Panc1 (cell line): Measurements from ENCODE around the gene FAHD1.

Experiments
- POLR2AphosphoS5 ChIP-seq: IDR thresholded peaks from 2 replicates; pipeline ENCODE4 v1.6.1; 2012; ENCODE audit warnings: mild to moderate bottlenecking, low read depth, low read length, moderate library complexity
- SIN3A ChIP-seq: IDR thresholded peaks from 2 replicates; pipeline ENCODE4 v1.6.1; 2012; ENCODE audit warnings: low read depth, mild to moderate bottlenecking, low read length, moderate library complexity, borderline replicate concordance; ENCODE audit not compliant: insufficient read depth
- TCF7L2 ChIP-seq: IDR thresholded peaks from 2 replicates; pipeline ENCODE4 v1.6.1; 2011; ENCODE audit warnings: mild to moderate bottlenecking, low read depth, low read length, inconsistent platforms
- TF ChIP-seq, protein P1 (sequence below): fragments of 450-650 bp; IDR thresholded peaks from 2 replicates; pipeline ENCODE4 v1.5.1; 2017; ENCODE audit warnings: mild to moderate bottlenecking
- TF ChIP-seq, protein P2 (sequence below), 2 experiments: IDR thresholded peaks; 2 replicates each; pipeline ENCODE4 v1.6.1; 2011 to 2012; ENCODE audit warnings: low read depth in 2 of 2, control low read depth in 1 of 2, low read length in 1 of 2, mild to moderate bottlenecking in 1 of 2, moderate library complexity in 1 of 2; ENCODE audit not compliant: insufficient read depth in 1 of 2

DNA sequence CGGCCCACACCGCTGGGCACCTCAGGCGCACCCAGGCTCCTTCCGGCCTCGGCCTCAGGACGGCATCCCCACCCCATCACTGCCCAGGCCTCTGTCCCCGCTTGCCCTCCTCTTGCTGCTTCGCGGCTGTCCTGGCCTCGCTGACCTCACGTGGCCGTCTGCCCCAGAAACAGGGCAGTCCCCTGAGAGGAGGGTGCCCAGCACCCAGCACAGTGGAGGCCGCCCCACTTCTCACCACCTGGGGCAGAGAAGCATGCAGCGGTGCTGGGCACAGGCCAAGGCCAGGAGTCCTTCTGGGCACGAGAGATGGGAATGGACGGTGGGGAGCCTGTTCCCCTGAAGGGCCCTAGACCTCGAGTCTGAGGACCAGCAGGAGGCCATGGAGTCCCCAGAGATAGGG is 9.3 kb upstream of the FAHD1 start:
- TF ChIP-seq, protein P1, sequence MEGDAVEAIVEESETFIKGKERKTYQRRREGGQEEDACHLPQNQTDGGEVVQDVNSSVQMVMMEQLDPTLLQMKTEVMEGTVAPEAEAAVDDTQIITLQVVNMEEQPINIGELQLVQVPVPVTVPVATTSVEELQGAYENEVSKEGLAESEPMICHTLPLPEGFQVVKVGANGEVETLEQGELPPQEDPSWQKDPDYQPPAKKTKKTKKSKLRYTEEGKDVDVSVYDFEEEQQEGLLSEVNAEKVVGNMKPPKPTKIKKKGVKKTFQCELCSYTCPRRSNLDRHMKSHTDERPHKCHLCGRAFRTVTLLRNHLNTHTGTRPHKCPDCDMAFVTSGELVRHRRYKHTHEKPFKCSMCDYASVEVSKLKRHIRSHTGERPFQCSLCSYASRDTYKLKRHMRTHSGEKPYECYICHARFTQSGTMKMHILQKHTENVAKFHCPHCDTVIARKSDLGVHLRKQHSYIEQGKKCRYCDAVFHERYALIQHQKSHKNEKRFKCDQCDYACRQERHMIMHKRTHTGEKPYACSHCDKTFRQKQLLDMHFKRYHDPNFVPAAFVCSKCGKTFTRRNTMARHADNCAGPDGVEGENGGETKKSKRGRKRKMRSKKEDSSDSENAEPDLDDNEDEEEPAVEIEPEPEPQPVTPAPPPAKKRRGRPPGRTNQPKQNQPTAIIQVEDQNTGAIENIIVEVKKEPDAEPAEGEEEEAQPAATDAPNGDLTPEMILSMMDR, result no peak
- TF ChIP-seq POLR2AphosphoS5, result no peak
- no peak for TF ChIP-seq TCF7L2
- TF ChIP-seq, protein P2, sequence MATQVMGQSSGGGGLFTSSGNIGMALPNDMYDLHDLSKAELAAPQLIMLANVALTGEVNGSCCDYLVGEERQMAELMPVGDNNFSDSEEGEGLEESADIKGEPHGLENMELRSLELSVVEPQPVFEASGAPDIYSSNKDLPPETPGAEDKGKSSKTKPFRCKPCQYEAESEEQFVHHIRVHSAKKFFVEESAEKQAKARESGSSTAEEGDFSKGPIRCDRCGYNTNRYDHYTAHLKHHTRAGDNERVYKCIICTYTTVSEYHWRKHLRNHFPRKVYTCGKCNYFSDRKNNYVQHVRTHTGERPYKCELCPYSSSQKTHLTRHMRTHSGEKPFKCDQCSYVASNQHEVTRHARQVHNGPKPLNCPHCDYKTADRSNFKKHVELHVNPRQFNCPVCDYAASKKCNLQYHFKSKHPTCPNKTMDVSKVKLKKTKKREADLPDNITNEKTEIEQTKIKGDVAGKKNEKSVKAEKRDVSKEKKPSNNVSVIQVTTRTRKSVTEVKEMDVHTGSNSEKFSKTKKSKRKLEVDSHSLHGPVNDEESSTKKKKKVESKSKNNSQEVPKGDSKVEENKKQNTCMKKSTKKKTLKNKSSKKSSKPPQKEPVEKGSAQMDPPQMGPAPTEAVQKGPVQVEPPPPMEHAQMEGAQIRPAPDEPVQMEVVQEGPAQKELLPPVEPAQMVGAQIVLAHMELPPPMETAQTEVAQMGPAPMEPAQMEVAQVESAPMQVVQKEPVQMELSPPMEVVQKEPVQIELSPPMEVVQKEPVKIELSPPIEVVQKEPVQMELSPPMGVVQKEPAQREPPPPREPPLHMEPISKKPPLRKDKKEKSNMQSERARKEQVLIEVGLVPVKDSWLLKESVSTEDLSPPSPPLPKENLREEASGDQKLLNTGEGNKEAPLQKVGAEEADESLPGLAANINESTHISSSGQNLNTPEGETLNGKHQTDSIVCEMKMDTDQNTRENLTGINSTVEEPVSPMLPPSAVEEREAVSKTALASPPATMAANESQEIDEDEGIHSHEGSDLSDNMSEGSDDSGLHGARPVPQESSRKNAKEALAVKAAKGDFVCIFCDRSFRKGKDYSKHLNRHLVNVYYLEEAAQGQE (IDR thresholded peaks at IDR 0.05; ENCODE audit: insufficient read depth in 1 of 2, low read depth in 2 of 2, low read length in 1 of 2), result no peak
- no peak for TF ChIP-seq SIN3A
